Naive thymus-derived CD4-positive, alpha-beta T cell (primary cell): ENCODE measurements around the gene CDC42EP4. TPM values are rescaled to one million over a fixed set of nuclear protein-coding genes. Genes with fewer than 3 reads are reported as not detected.
"Not testable (repeated sequence)": the region's sequence is repeated elsewhere in the genome, so short reads cannot be mapped to it uniquely, and the experiment has no call there.

Experiments
- ATAC-seq: fragments of 150-1000 bp; cut with Tn5 transposase; 2 replicates; pipeline ENCODE4 v1.10.0; 2021; ENCODE audit warnings: mild to moderate bottlenecking, moderate library complexity
- CTCF ChIA-PET: fragments of 350-600 bp; sonication (Branson Sonifier 250); formaldehyde crosslinking; loops from one replicate; lab custom pipeline; 2021; ENCODE audit warnings: antibody characterized with exemption; lab: Charles Lee
- POLR2A ChIA-PET: fragments of 350-600 bp; sonication (Branson Sonifier 250); formaldehyde crosslinking; loops from one replicate; lab custom pipeline; 2021; ENCODE audit warnings: antibody characterized with exemption, inconsistent platforms; lab: Charles Lee
- DNase-seq, 9 donors: peaks; one replicate each; pipeline versions ENCODE4 v3.0.0 to v3.0.0-alpha.2; 2020 to 2022; ENCODE audit warnings: mixed read lengths in 1 of 9
- H3K27ac ChIP-seq: one replicate; pipeline ENCODE4 v1.7.0; 2013; ENCODE audit warnings: mild to moderate bottlenecking, low read depth, low read length, moderate library complexity
- H3K27me3 ChIP-seq, 2 donors: one replicate each; pipeline ENCODE4 v1.7.0; 2013; ENCODE audit warnings: low read length in 2 of 2, mild to moderate bottlenecking in 2 of 2, moderate library complexity in 2 of 2; ENCODE audit not compliant: control insufficient read depth in 2 of 2, insufficient read depth in 2 of 2
- H3K36me3 ChIP-seq, 3 experiments: 1 replicate in 2 of 3; 2 replicates in 1 of 3; pipeline ENCODE4 v1.7.0; 2013; ENCODE audit warnings: low read length in 3 of 3, mild to moderate bottlenecking in 3 of 3, moderate library complexity in 1 of 3; ENCODE audit not compliant: insufficient read depth in 3 of 3, control insufficient read depth in 2 of 3
- H3K4me1 ChIP-seq, 2 donors: one replicate each; pipeline ENCODE4 v1.7.0; 2013; ENCODE audit warnings: low read length in 2 of 2, mild to moderate bottlenecking in 2 of 2, moderate library complexity in 1 of 2; ENCODE audit not compliant: control insufficient read depth in 2 of 2, insufficient read depth in 2 of 2
- H3K4me3 ChIP-seq: 2 replicates; pipeline ENCODE4 v1.7.0; 2013; ENCODE audit warnings: mild to moderate bottlenecking, low read length
- H3K9me3 ChIP-seq, 3 experiments: 1 replicate in 2 of 3; 2 replicates in 1 of 3; pipeline ENCODE4 v1.7.0; 2013; ENCODE audit warnings: low read length in 3 of 3; ENCODE audit not compliant: control insufficient read depth in 2 of 3
- H3K27ac Mint-ChIP-seq, 9 donors: one replicate each; pipeline ENCODE4 v1.8.0; 2020 to 2022; ENCODE audit warnings: mixed read lengths in 9 of 9, mild to moderate bottlenecking in 8 of 9, moderate library complexity in 5 of 9, inconsistent platforms in 2 of 9
- H3K27me3 Mint-ChIP-seq, 5 donors: one replicate each; pipeline ENCODE4 v1.8.0; 2021 to 2022; ENCODE audit warnings: mixed read lengths in 5 of 5, mild to moderate bottlenecking in 1 of 5
- H3K36me3 Mint-ChIP-seq, 5 donors: one replicate each; pipeline ENCODE4 v1.8.0; 2020 to 2022; ENCODE audit warnings: mixed read lengths in 5 of 5, mild to moderate bottlenecking in 3 of 5, inconsistent platforms in 1 of 5
- H3K4me1 Mint-ChIP-seq, 7 donors: one replicate each; pipeline ENCODE4 v1.8.0; 2020 to 2022; ENCODE audit warnings: mixed read lengths in 7 of 7, mild to moderate bottlenecking in 3 of 7, inconsistent platforms in 1 of 7
- H3K4me3 Mint-ChIP-seq, 10 donors: one replicate each; pipeline ENCODE4 v1.8.0; 2020 to 2022; ENCODE audit warnings: mild to moderate bottlenecking in 10 of 10, mixed read lengths in 10 of 10, moderate library complexity in 6 of 10, inconsistent platforms in 2 of 10
- H3K9me3 Mint-ChIP-seq, 11 donors: one replicate each; pipeline ENCODE4 v1.8.0; 2020 to 2022; ENCODE audit warnings: mixed read lengths in 11 of 11, mild to moderate bottlenecking in 4 of 11, inconsistent platforms in 1 of 11, moderate library complexity in 1 of 11
- intact Hi-C, 2 donors: fragments of 100-400 bp; cut with micrococcal nuclease; formaldehyde crosslinking; loops; one replicate each; pipeline ENCODE4 v1.15.1; 2023
- polyA plus RNA-seq, 2 donors: library from polyadenylated mRNA; unstranded; fragments of 300-500 nt; fragmentation: Illumina TruSeq; gene quantifications; one replicate each; pipeline ENCODE4 v1.2.3, GENCODE V29; 2021
- total RNA-seq, 6 experiments: library from RNA in 5 of 6; stranded (reverse) in 5 of 6; gene quantifications; 1 replicate in 5 of 6; 2 replicates in 1 of 6; pipeline ENCODE4 v1.2.3 and lab custom pipeline; 2021 to 2026

The CDC42EP4 gene
- total and polyA plus RNA-seq, 7 experiments from 2014 or later: 0.19 to 15.8 (median 1.5) TPM

DNA sequence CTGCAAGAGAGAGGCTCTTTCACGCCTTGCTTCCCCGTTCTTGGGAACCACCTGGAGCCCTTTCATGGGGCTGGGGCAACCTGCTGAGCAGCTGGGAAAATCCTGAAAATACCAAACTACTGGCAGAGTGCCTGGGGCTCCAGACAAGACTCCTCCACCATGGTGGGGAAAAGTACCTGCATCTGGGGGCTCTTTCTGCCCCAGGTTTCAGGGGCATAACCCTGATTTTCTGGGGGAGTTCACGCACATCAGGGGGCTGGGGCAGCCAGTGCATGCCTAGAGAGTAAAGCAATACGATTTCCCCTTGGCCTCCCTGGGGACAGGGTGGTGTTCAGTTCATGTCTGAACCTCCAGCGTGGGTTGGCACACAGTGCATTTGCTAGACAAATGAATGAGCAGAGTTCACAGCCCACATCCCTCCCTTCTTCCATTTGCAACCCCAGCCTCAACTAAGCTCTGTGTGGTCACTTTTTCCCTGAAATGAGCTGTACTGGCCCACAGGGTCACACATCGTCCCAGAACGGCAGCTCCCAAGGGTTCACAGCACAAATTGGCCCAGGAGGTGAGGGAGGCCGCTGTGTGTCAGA, 5.2 kb upstream of the CDC42EP4 start:
- CTCF ChIA-PET: no interaction called here
- no peaks in the 10 kb centered on the region for H3K36me3 Mint-ChIP-seq
- intact Hi-C loops: no loop called here
- H3K9me3 Mint-ChIP-seq: no peaks in the 10 kb centered on the region
- H3K4me3 Mint-ChIP-seq: no peak overlapping the region
- POLR2A ChIA-PET: no interaction called here
- no peaks in the 10 kb centered on the region for H3K4me1 ChIP-seq
- H3K27ac Mint-ChIP-seq: no peak overlapping the region
- no peaks in the 10 kb centered on the region for H3K27me3 ChIP-seq
- no peak overlapping the region for H3K4me3 ChIP-seq
- peaks cover 0 to 5% (median 0%) of the 10 kb centered on the region in 7 donors for H3K4me1 Mint-ChIP-seq
- H3K27me3 Mint-ChIP-seq: peaks cover 0 to 10% (median 0%) of the 10 kb centered on the region in 5 donors
- H3K27ac ChIP-seq: no peak overlapping the region
- H3K9me3 ChIP-seq: no peaks in the 10 kb centered on the region
- ATAC-seq (no peak), DNase-seq (no peak)
- H3K36me3 ChIP-seq: no peaks in the 10 kb centered on the region

- DNase-seq (no peak), ATAC-seq (no peak)
- CTCF ChIA-PET: interaction anchor here (0.6 kb wide), 1 partner anchor 112 kb away, joined by 3 read pairs; no protein-coding TSS in a partner anchor
- H3K36me3 ChIP-seq: peaks cover 0 to 7% (median 0%) of the 10 kb centered on the region in 3 experiments
- Mint-ChIP-seq H3K36me3 (no peaks in the 10 kb centered on the region), H3K27me3 (peaks cover 0 to 10% (median 0%) of the 10 kb centered on the region in 5 donors), H3K27ac (no peak overlapping the region), H3K4me1 (peaks cover 0 to 6% (median under 1%) of the 10 kb centered on the region in 7 donors), H3K4me3 (no peak overlapping the region), H3K9me3 (no peaks in the 10 kb centered on the region)
- no peaks in the 10 kb centered on the region for H3K27me3 ChIP-seq
- H3K4me1 ChIP-seq: peaks cover under 1 to 1% of the 10 kb centered on the region in 2 donors
- H3K27ac ChIP-seq: no peak overlapping the region
- no peak overlapping the region for H3K4me3 ChIP-seq
- intact Hi-C loops: no loop called here
- POLR2A ChIA-PET: interaction anchor here (0.6 kb wide), 1 partner anchor 261 kb away, joined by 3 read pairs; no protein-coding TSS in a partner anchor
- H3K9me3 ChIP-seq: no peaks in the 10 kb centered on the region
Observed at GRCh38 chr17:73315471-73315870, 3.7 kb upstream of the CDC42EP4 start.

GRCh38 chr17:73313526-73314127, 1.8 kb upstream of the CDC42EP4 start:
- Histone ChIP-seq H3K9me3 (no peaks in the 10 kb centered on the region), H3K27me3 (no peaks in the 10 kb centered on the region), H3K4me1 (peaks cover 9 to 10% of the 10 kb centered on the region in 2 donors), H3K36me3 (peaks cover 0 to 7% (median 0%) of the 10 kb centered on the region in 3 experiments), H3K4me3 (no peak overlapping the region), H3K27ac (no peak overlapping the region)
- H3K4me3 Mint-ChIP-seq: peak overlapping the region in 7 of 10 donors; percentile 37 to 89 (median 56)
- peaks cover 0 to 1% (median 0%) of the 10 kb centered on the region in 11 donors for H3K9me3 Mint-ChIP-seq
- no peaks in the 10 kb centered on the region for H3K36me3 Mint-ChIP-seq
- intact Hi-C loops: loop anchor here (5.0 kb wide), 3 partner anchors 221 to 889 kb away; partner anchors contain the start of genes SLC39A11 (in 2 of the 2) and RPL38 (in 1 of the 2)
- H3K27ac Mint-ChIP-seq: peak overlapping the region in 5 of 9 donors; percentile 1 to 60 (median 13)
- DNase-seq: no peak
- no peak for ATAC-seq
- H3K4me1 Mint-ChIP-seq: peaks cover 8 to 19% (median 11%) of the 10 kb centered on the region in 7 donors
- ChIA-PET CTCF (interaction anchor here (0.6 kb wide), 1 partner anchor 103 kb away, joined by 5 read pairs; no protein-coding TSS in a partner anchor), POLR2A (interaction anchor here (0.7 kb wide), 1 partner anchor 889 kb away, joined by 3 read pairs; no protein-coding TSS in a partner anchor)
- peaks cover 0 to 13% (median 0%) of the 10 kb centered on the region in 5 donors for H3K27me3 Mint-ChIP-seq

DNA sequence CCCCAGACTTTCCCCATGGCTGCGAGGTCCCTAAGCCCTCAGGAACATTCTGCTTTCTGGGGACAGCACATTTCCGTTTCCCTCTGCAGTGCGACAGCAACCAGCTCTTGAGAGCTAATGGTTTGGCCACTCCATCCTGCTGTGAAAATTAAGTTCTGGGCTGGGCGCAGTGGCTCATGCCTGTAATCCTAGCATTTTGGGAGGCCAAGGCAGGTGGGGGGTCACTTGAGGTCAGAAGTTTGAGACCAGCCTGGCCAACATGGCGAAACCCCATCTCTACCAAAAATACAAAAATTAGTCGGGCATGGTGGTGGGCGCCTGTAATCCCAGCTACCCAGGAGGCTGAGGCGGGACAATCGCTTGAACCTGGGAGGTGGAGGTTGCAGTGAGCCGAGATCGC, 1.1 kb upstream of the CDC42EP4 start:
- H3K9me3 ChIP-seq, H3K9me3 Mint-ChIP-seq, H3K27me3 ChIP-seq, H3K36me3 ChIP-seq, ATAC-seq, DNase-seq, POLR2A ChIA-PET, H3K4me3 ChIP-seq, H3K36me3 Mint-ChIP-seq, H3K27ac ChIP-seq: not testable (repeated sequence)
- H3K4me1 Mint-ChIP-seq: peaks cover 8 to 19% (median 13%) of the 10 kb centered on the region in 7 donors
- peak overlapping the region; percentile 65 to 91 (median 87) for H3K4me3 Mint-ChIP-seq
- H3K27me3 Mint-ChIP-seq: peaks cover 0 to 13% (median 0%) of the 10 kb centered on the region in 5 donors
- peak overlapping the region in 5 of 9 donors; percentile 31 to 86 (median 60) for H3K27ac Mint-ChIP-seq
- intact Hi-C loops: loop anchor here (1.0 to 5.0 kb wide), 5 partner anchors 81 to 889 kb away; partner anchors contain the start of genes SLC39A11 (in 2 of the 2) and RPL38 (in 1 of the 2)
- peaks cover 9 to 10% of the 10 kb centered on the region in 2 donors for H3K4me1 ChIP-seq
- CTCF ChIA-PET: interaction anchor here (0.7 kb wide), 1 partner anchor 89 kb away, joined by 3 read pairs; no protein-coding TSS in a partner anchor

DNA sequence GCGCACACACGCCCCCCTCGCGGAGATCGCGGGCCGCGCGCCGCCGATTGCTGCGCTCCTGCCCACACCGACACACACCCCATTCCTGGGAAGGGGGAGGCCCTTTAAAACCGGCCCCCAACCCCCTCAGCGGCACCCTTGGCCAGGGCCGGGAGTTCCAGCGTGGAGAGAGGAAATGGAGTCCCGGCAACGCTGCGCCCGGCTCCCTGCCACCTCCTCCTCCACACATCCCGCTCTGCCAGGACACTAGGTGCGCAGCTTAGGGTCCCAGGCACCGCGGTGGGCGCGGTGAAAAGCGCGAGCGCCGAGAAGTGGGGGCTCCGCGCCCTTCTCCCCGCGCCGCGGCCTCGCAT, 397 bp downstream of the CDC42EP4 start:
- CTCF ChIA-PET: interaction anchor here (1.3 kb wide), 1 partner anchor 584 kb away, joined by 5 read pairs; no protein-coding TSS in a partner anchor
- intact Hi-C loops: loop anchor here (1.0 to 5.0 kb wide), 7 partner anchors 59 to 891 kb away; partner anchors contain the start of genes SLC39A11 (in 2 of the 2) and RPL38 (in 1 of the 2)
- H3K27me3 ChIP-seq: no peaks in the 10 kb centered on the region
- no peaks in the 10 kb centered on the region for H3K9me3 ChIP-seq
- H3K4me1 ChIP-seq: peaks cover 9 to 10% of the 10 kb centered on the region in 2 donors
- Mint-ChIP-seq H3K27ac (peak overlapping the region in 5 of 9 donors; percentile 12 to 74 (median 43)), H3K4me1 (peaks cover 8 to 19% (median 13%) of the 10 kb centered on the region in 7 donors), H3K9me3 (peaks cover 0 to 1% (median 0%) of the 10 kb centered on the region in 11 donors), H3K36me3 (no peaks in the 10 kb centered on the region), H3K4me3 (peak overlapping the region; percentile 84 to 91 (median 88)), H3K27me3 (peaks cover 0 to 13% (median 0%) of the 10 kb centered on the region in 5 donors)
- H3K36me3 ChIP-seq: peaks cover 0 to 7% (median 0%) of the 10 kb centered on the region in 3 experiments
- ATAC-seq (peak; percentile 2), DNase-seq (peak in 3 of 9 donors; percentile 17 to 47 (median 22))
- peak overlapping the region; percentile 80 for H3K4me3 ChIP-seq
- peak overlapping the region; percentile 75 for H3K27ac ChIP-seq
- POLR2A ChIA-PET: no interaction called here
